Keratinocyte (primary cell): Measurements from ENCODE around the gene TENT4A. TPM values are rescaled to one million over a fixed set of nuclear protein-coding genes. Genes with fewer than 3 reads are reported as not detected.

Experiments
- DNase-seq: peaks from one replicate; pipeline ENCODE4 v3.0.0-alpha.2; 2011; ENCODE audit warnings: low read depth, missing footprints, low spot score
- FAIRE-seq: peaks from 2 replicates; lab custom pipeline; 2011; peaks lifted over from hg19 to GRCh38; lab: Jason Lieb, UNC
- H2AFZ ChIP-seq: 2 replicates; pipeline ENCODE4 v1.6.0; 2012; ENCODE audit warnings: low read length, control low read depth, inconsistent platforms; ENCODE audit not compliant: control insufficient read depth
- H3K27ac ChIP-seq: 2 replicates; pipeline ENCODE4 v1.5.1; 2011; ENCODE audit warnings: low read length; ENCODE audit not compliant: control insufficient read depth, insufficient read depth
- H3K27me3 ChIP-seq: 3 replicates; pipeline ENCODE4 v1.6.0; 2011; ENCODE audit warnings: low read length; ENCODE audit not compliant: control insufficient read depth, insufficient read depth; ENCODE audit errors: extremely low read depth
- H3K36me3 ChIP-seq, 2 experiments: 2 replicates in 1 of 2; 3 replicates in 1 of 2; pipeline ENCODE4 v1.5.1; 2011; ENCODE audit warnings: low read length in 2 of 2, mild to moderate bottlenecking in 1 of 2; ENCODE audit not compliant: control insufficient read depth in 2 of 2, insufficient read depth in 2 of 2; ENCODE audit errors: extremely low read depth in 1 of 2
- H3K4me1 ChIP-seq: 3 replicates; pipeline ENCODE4 v1.5.1; 2011; ENCODE audit warnings: low read length; ENCODE audit not compliant: control insufficient read depth, insufficient read depth; ENCODE audit errors: extremely low read depth
- H3K4me2 ChIP-seq: 3 replicates; pipeline ENCODE4 v1.6.0; 2011; ENCODE audit warnings: low read depth, low read length; ENCODE audit not compliant: control insufficient read depth, insufficient read depth; ENCODE audit errors: extremely low read depth
- H3K4me3 ChIP-seq, 3 experiments: fragments of 200-600 bp in 1 of 3; sonication (generic) in 1 of 3; 2 replicates in 2 of 3; 3 replicates in 1 of 3; pipeline ENCODE4 v1.5.1; 2011 to 2016; ENCODE audit warnings: low read length in 3 of 3, mild to moderate bottlenecking in 3 of 3, control low read depth in 2 of 3, inconsistent platforms in 1 of 3, low read depth in 1 of 3, mixed read lengths in 1 of 3, mixed run types in 1 of 3, moderate library complexity in 1 of 3; ENCODE audit not compliant: control insufficient read depth in 2 of 3, insufficient read depth in 2 of 3; ENCODE audit errors: extremely low read depth in 1 of 3
- H3K79me2 ChIP-seq: 2 replicates; pipeline ENCODE4 v1.6.0; 2012; ENCODE audit warnings: low read length; ENCODE audit not compliant: control insufficient read depth, insufficient read depth
- H3K9ac ChIP-seq: 3 replicates; pipeline ENCODE4 v1.6.0; 2011; ENCODE audit warnings: low read length; ENCODE audit not compliant: control insufficient read depth, insufficient read depth; ENCODE audit errors: extremely low read depth
- H3K9me1 ChIP-seq: 3 replicates; pipeline ENCODE4 v1.6.0; 2011; ENCODE audit warnings: low read length; ENCODE audit not compliant: control insufficient read depth, insufficient read depth; ENCODE audit errors: extremely low read depth
- H3K9me3 ChIP-seq: 2 replicates; pipeline ENCODE4 v1.5.1; 2012; ENCODE audit warnings: low read depth, low read length; ENCODE audit not compliant: control insufficient read depth
- H4K20me1 ChIP-seq: 3 replicates; pipeline ENCODE4 v1.6.0; 2011; ENCODE audit warnings: low read length; ENCODE audit not compliant: control insufficient read depth, insufficient read depth; ENCODE audit errors: extremely low read depth
- CTCF ChIP-seq, 3 experiments: IDR thresholded peaks in 1 of 3; conservative IDR thresholded peaks in 1 of 3; optimal IDR thresholded peaks in 1 of 3; 2 replicates in 2 of 3; 3 replicates in 1 of 3; pipeline versions ENCODE3 to v1.5.1; 2011; ENCODE audit warnings: low read length in 3 of 3, mild to moderate bottlenecking in 3 of 3, moderate library complexity in 2 of 3, control low read depth in 1 of 3, inconsistent platforms in 1 of 3; ENCODE audit not compliant: insufficient read depth in 2 of 3; ENCODE audit errors: extremely low read depth in 1 of 3
- EZH2 ChIP-seq: IDR thresholded peaks from one replicate; pipeline ENCODE4 v1.6.1; 2012; ENCODE audit warnings: inconsistent platforms, mild to moderate bottlenecking, low read length, moderate library complexity
- dilution Hi-C: fragments of 300-500 bp; cut with MboI; formaldehyde crosslinking; loops from one replicate; pipeline ENCODE4 v1.7.0; 2020; ENCODE audit warnings: low sequenced_read_pairs; ENCODE audit not compliant: extremely low pct_ligation_motif_present
- polyA plus RNA-seq, 5 experiments: library from polyadenylated mRNA; depleted of rRNA in 3 of 5; stranded (reverse) in 3 of 5; stranded (forward) in 1 of 5; unstranded in 1 of 5; fragments of >200 nt; gene quantifications; 1 replicate in 1 of 5; 2 replicates in 3 of 5; 3 replicates in 1 of 5; pipeline versions ENCODE4 v1.2.1 to v1.2.3, GENCODE V29; 2011 to 2012; ENCODE audit warnings: missing spikeins in 2 of 5, low read depth in 1 of 5, low replicate concordance in 1 of 5

Gene TENT4A
- polyA plus RNA-seq, 1 donor (not counting 4 experiments of a cell fraction or from before 2014, with no cell fraction given): 5.9 TPM

GRCh38 chr5:6770826-6771607 is 57.8 kb downstream of the TENT4A start:
- H3K4me3 ChIP-seq: no peak overlapping the region
- H3K4me2 ChIP-seq: no peak overlapping the region
- no peaks in the 10 kb centered on the region for H3K27me3 ChIP-seq
- dilution Hi-C loops: no loop called here
- DNase-seq (no peak), FAIRE-seq (no peak)
- no peak overlapping the region for H2AFZ ChIP-seq
- no peaks in the 10 kb centered on the region for H4K20me1 ChIP-seq
- H3K9me3 ChIP-seq: no peaks in the 10 kb centered on the region
- H3K27ac ChIP-seq: no peak overlapping the region
- H3K79me2 ChIP-seq: no peaks in the 10 kb centered on the region
- H3K9me1 ChIP-seq: no peaks in the 10 kb centered on the region
- peaks cover 18% of the 10 kb centered on the region for H3K4me1 ChIP-seq
- TF ChIP-seq EZH2 (no peak), CTCF (optimal IDR thresholded peaks at IDR 0.05 in 1 of 3, IDR thresholded peaks at IDR 0.05 in 1 of 3, conservative IDR thresholded peaks at IDR 0.05 in 1 of 3; ENCODE audit: extremely low read depth in 1 of 3, insufficient read depth in 2 of 3, low read length in 3 of 3) (no peak)
- no peak overlapping the region for H3K9ac ChIP-seq
- no peaks in the 10 kb centered on the region for H3K36me3 ChIP-seq

GRCh38 chr5:6772886-6773285 is 59.7 kb downstream of the TENT4A start:
- no peak overlapping the region for H3K4me2 ChIP-seq
- dilution Hi-C loops: no loop called here
- no peaks in the 10 kb centered on the region for H3K9me3 ChIP-seq
- no peaks in the 10 kb centered on the region for H3K79me2 ChIP-seq
- no peak overlapping the region for H2AFZ ChIP-seq
- H3K27ac ChIP-seq: no peak overlapping the region
- H3K9me1 ChIP-seq: no peaks in the 10 kb centered on the region
- FAIRE-seq: no peak
- H3K27me3 ChIP-seq: no peaks in the 10 kb centered on the region
- H4K20me1 ChIP-seq: no peaks in the 10 kb centered on the region
- no peaks in the 10 kb centered on the region for H3K4me1 ChIP-seq
- no peak overlapping the region for H3K4me3 ChIP-seq
- H3K9ac ChIP-seq: no peak overlapping the region
- no peak for DNase-seq
- no peaks in the 10 kb centered on the region for H3K36me3 ChIP-seq
- TF ChIP-seq CTCF (optimal IDR thresholded peaks at IDR 0.05 in 1 of 3, IDR thresholded peaks at IDR 0.05 in 1 of 3, conservative IDR thresholded peaks at IDR 0.05 in 1 of 3; ENCODE audit: extremely low read depth in 1 of 3, insufficient read depth in 2 of 3, low read length in 3 of 3): no peak
- no peak for TF ChIP-seq EZH2
